Sigmoid colon (tissue), 7 donors: ENCODE data around the gene GRIA1. TPM values are rescaled to one million over a fixed set of nuclear protein-coding genes. Genes with fewer than 3 reads are reported as not detected.

Source experiments
- DNase-seq: peaks from one replicate; pipeline ENCODE4 v3.0.0-alpha.2; 2019
- H3K27ac ChIP-seq, 4 donors: fragments of 200-600 bp; sonication (generic); one replicate each; pipeline ENCODE4 v1.5.1; 2016 to 2019; ENCODE audit warnings: mild to moderate bottlenecking in 1 of 4
- H3K27me3 ChIP-seq, 3 donors: fragments of 200-600 bp; sonication (generic); one replicate each; pipeline ENCODE4 v1.5.1; 2019; ENCODE audit warnings: mild to moderate bottlenecking in 1 of 3
- H3K36me3 ChIP-seq, 4 donors: fragments of 200-600 bp; sonication (generic); one replicate each; pipeline ENCODE4 v1.5.1; 2016 to 2019
- H3K4me1 ChIP-seq, 4 donors: fragments of 200-600 bp; sonication (generic); one replicate each; pipeline ENCODE4 v1.5.1; 2017 to 2019
- H3K4me3 ChIP-seq, 4 donors: fragments of 200-600 bp; sonication (generic); one replicate each; pipeline ENCODE4 v1.5.1; 2017 to 2019; ENCODE audit warnings: mild to moderate bottlenecking in 2 of 4, moderate library complexity in 1 of 4
- H3K9me3 ChIP-seq, 4 donors: fragments of 200-600 bp in 3 of 4; sonication (generic) in 3 of 4; one replicate each; pipeline versions ENCODE4 v1.5.1 to v1.6.1; 2013 to 2019
- EP300 ChIP-seq, 4 donors: sonication (generic); formaldehyde crosslinking; IDR thresholded peaks; one replicate each; pipeline ENCODE4 v1.6.1; 2017; ENCODE audit warnings: antibody characterized with exemption in 4 of 4
- POLR2A ChIP-seq, 2 donors: fragments of 450-650 bp; IDR thresholded peaks; one replicate each; pipeline ENCODE4 v1.6.1; 2016; ENCODE audit warnings: antibody characterized with exemption in 2 of 2, mild to moderate bottlenecking in 2 of 2, moderate library complexity in 2 of 2
- POLR2AphosphoS5 ChIP-seq, 4 donors: sonication (generic); formaldehyde crosslinking; IDR thresholded peaks; one replicate each; pipeline ENCODE4 v1.6.1; 2017; ENCODE audit warnings: antibody characterized with exemption in 4 of 4
- WGBS, 2 donors: extraction: QIAGEN DNeasy Blood & Tissue Kit; methylation state at CpG; one replicate each; pipeline ENCODE4 v1.1.7; 2013; 5-methylcytosine and 5-hydroxymethylcytosine counted together
- intact Hi-C: fragments of 100-400 bp; cut with DNase I; formaldehyde crosslinking; loops from one replicate; pipeline ENCODE4 v1.15.1; 2023
- polyA plus RNA-seq, 3 donors: library from polyadenylated mRNA; stranded (reverse); fragments of 200-250 nt; gene quantifications; one replicate each; pipeline ENCODE4 v1.2.3, GENCODE V29; 2013
- total RNA-seq, 4 donors: library from RNA; depleted of rRNA; stranded (reverse); fragments of >200 nt; gene quantifications; one replicate each; pipeline ENCODE4 v1.1.0, GENCODE V29; 2016
- TF ChIP-seq, protein P1 (sequence below), 4 experiments: fragments of 450-650 bp in 3 of 4; fragments of 200-600 bp in 1 of 4; IDR thresholded peaks; one replicate each; pipeline ENCODE4 v1.5.1; 2016 to 2019; ENCODE audit warnings: antibody characterized with exemption in 4 of 4, mild to moderate bottlenecking in 3 of 4, moderate library complexity in 2 of 4
- donor health status: healthy with polysubstance abuse.
- donor health status: Bipolar disorder and iron deficiency.
- donor health status: healthy.

The GRIA1 gene
- total and polyA plus RNA-seq, 7 donors = under 0.01 to 1.5 (median 0.51) TPM; not detected in 1

DNA sequence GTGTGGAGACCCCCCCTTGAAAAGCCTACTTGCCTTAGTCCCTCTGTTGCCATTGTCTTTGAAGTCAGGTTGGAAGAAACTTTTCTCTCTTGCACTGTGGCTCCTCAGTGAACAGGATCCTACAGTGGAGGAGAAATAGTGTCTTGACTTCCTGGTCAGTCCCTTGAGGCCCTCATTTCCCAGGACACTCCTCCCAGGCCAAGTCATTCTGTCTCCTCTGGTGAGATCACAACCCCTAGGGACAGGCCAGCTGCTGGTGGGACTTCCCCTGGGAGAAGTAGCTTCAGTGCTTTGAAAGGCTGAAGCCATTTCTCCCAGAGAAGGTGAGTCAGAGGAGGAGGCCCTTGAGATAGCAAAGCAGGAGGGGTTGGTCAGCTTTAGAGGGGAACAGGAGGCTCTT lies 10.1 kb upstream of the GRIA1 start:
- no peaks in the 10 kb centered on the region for H3K27me3 ChIP-seq
- intact Hi-C loops = no loop called here
- H3K4me1 ChIP-seq = no peaks in the 10 kb centered on the region
- no peaks in the 10 kb centered on the region for H3K36me3 ChIP-seq
- TF ChIP-seq POLR2A (IDR thresholded peaks at IDR 0.05) (no peak), EP300 (IDR thresholded peaks at IDR 0.05) (no peak), POLR2AphosphoS5 (IDR thresholded peaks at IDR 0.05) (no peak)
- TF ChIP-seq, protein P1, sequence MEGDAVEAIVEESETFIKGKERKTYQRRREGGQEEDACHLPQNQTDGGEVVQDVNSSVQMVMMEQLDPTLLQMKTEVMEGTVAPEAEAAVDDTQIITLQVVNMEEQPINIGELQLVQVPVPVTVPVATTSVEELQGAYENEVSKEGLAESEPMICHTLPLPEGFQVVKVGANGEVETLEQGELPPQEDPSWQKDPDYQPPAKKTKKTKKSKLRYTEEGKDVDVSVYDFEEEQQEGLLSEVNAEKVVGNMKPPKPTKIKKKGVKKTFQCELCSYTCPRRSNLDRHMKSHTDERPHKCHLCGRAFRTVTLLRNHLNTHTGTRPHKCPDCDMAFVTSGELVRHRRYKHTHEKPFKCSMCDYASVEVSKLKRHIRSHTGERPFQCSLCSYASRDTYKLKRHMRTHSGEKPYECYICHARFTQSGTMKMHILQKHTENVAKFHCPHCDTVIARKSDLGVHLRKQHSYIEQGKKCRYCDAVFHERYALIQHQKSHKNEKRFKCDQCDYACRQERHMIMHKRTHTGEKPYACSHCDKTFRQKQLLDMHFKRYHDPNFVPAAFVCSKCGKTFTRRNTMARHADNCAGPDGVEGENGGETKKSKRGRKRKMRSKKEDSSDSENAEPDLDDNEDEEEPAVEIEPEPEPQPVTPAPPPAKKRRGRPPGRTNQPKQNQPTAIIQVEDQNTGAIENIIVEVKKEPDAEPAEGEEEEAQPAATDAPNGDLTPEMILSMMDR (IDR thresholded peaks at IDR 0.05) = no peak
- no peaks in the 10 kb centered on the region for H3K9me3 ChIP-seq
- no peak overlapping the region for H3K27ac ChIP-seq
- no peak overlapping the region for H3K4me3 ChIP-seq
- DNase-seq = no peak

DNA sequence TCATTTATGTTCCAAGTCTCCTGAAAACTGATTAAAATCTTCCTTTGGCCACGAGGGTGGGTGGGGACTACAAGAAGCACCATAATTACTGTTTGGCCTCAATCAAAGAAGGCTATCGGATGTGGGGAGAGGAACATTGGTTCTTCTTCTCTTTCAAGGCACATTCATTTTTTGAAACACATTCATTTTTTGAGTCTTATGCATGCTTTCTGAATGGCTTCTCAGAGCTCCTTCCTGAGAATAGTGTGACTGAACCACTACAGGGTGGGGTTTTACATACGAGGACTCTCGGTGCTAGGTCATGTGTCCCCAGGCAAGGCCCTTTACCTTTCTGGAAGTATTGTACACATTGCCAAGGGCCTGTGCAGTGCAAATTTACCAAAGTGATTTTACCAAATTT lies 7.0 kb upstream of the GRIA1 start:
- Histone ChIP-seq H3K4me1 (no peaks in the 10 kb centered on the region), H3K4me3 (no peak overlapping the region), H3K27me3 (no peaks in the 10 kb centered on the region), H3K9me3 (no peaks in the 10 kb centered on the region), H3K27ac (no peak overlapping the region), H3K36me3 (no peaks in the 10 kb centered on the region)
- TF ChIP-seq POLR2A (IDR thresholded peaks at IDR 0.05) (no peak), POLR2AphosphoS5 (IDR thresholded peaks at IDR 0.05) (no peak), EP300 (IDR thresholded peaks at IDR 0.05) (no peak)
- TF ChIP-seq, protein P1 (IDR thresholded peaks at IDR 0.05) = no peak
- intact Hi-C loops = no loop called here
- no peak for DNase-seq
- WGBS, 2 donors = 76 to 83% methylated on average over 4 of the region's 4 CpGs

DNA sequence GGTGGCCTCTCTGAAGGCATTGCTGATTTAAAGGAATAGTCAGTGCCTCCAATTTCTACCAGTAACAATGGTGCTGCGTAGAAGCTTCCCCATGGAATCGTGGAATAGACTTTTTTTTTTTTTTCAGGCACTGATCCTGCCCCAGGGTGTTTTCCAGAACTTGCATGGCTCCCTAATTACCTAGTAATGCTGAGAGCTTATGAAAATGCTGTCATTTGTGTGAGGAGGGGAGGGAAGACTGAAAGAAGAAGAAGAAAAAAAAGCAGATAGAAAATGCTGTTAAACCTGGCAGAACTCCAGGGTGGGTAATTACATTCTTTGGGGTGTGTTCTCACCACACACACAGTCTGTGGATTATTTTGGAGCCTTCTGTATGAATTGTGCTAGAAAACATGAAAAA lies 4.8 kb upstream of the GRIA1 start:
- H3K4me3 ChIP-seq = no peak overlapping the region
- no peak overlapping the region for H3K27ac ChIP-seq
- TF ChIP-seq EP300 (IDR thresholded peaks at IDR 0.05) (no peak), POLR2AphosphoS5 (IDR thresholded peaks at IDR 0.05) (no peak), POLR2A (IDR thresholded peaks at IDR 0.05) (no peak)
- TF ChIP-seq, protein P1 (IDR thresholded peaks at IDR 0.05) = no peak
- peaks cover 0 to 10% (median 0%) of the 10 kb centered on the region in 3 donors for H3K27me3 ChIP-seq
- intact Hi-C loops = no loop called here
- H3K36me3 ChIP-seq = no peaks in the 10 kb centered on the region
- no peak for DNase-seq
- 73 to 81% methylated on average over 2 of the region's 2 CpGs for WGBS, 2 donors
- H3K4me1 ChIP-seq = no peaks in the 10 kb centered on the region
- H3K9me3 ChIP-seq = no peaks in the 10 kb centered on the region

DNA sequence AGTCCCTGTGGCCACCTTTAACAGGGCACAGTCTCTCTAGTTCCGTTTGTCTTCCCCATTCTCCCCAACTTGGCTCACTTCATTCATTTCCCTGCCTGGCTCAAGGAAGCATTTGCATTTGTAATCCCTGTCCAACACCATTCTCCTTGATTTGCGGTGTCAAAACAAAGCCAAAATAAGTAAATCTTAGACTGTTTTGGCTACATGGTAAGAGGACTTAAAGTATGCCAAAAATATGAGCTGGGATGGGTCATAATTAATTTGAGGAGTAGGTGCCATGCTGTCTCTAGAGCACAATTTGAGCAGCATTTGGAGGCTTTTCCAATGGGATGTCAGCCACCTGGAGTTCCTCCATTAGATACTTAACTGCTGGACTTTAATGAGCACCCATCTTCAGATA lies 3.7 kb upstream of the GRIA1 start:
- intact Hi-C loops = no loop called here
- H3K9me3 ChIP-seq = no peaks in the 10 kb centered on the region
- DNase-seq = no peak
- peaks cover 0 to 20% (median 0%) of the 10 kb centered on the region in 3 donors for H3K27me3 ChIP-seq
- no peaks in the 10 kb centered on the region for H3K36me3 ChIP-seq
- no peak overlapping the region for H3K27ac ChIP-seq
- no peak for TF ChIP-seq POLR2A (IDR thresholded peaks at IDR 0.05)
- no peak for TF ChIP-seq EP300 (IDR thresholded peaks at IDR 0.05)
- 53 to 74% methylated on average over 2 of the region's 2 CpGs for WGBS, 2 donors
- H3K4me3 ChIP-seq = no peak overlapping the region
- H3K4me1 ChIP-seq = no peaks in the 10 kb centered on the region

DNA sequence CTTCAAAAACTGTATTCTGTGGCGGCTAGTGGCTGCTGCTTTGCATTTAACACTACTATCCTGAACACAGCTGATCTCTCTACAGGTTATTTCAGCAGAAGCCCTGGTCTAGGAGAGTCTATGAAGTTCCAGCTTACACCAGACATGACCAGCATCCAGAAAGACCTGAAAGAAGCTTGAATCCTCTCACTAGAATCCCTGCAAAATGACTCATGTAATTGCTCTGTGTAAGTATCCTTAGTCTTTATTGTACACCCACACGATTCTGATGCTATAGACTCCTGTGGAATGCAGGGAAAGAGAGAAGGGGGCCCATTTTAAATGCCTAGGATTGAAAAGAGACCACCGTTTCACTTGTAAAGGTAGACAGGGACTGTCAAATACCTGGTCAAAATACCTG lies 859 bp upstream of the GRIA1 start:
- Histone ChIP-seq H3K36me3 (no peaks in the 10 kb centered on the region), H3K27ac (no peak overlapping the region), H3K9me3 (no peaks in the 10 kb centered on the region), H3K4me1 (no peaks in the 10 kb centered on the region), H3K4me3 (no peak overlapping the region), H3K27me3 (peaks cover 0 to 26% (median 0%) of the 10 kb centered on the region in 3 donors)
- no peak for DNase-seq
- 39 to 60% methylated on average over 3 of the region's 3 CpGs for WGBS, 2 donors
- TF ChIP-seq POLR2AphosphoS5 (IDR thresholded peaks at IDR 0.05) = no peak
- TF ChIP-seq EP300 (IDR thresholded peaks at IDR 0.05) = no peak
- TF ChIP-seq, protein P1 (IDR thresholded peaks at IDR 0.05) = no peak
- TF ChIP-seq POLR2A (IDR thresholded peaks at IDR 0.05) = no peak
- intact Hi-C loops = no loop called here
